PC-9 (cell line): ENCODE data around the gene NKAIN2. TPM values are rescaled to one million over a fixed set of nuclear protein-coding genes. Genes with fewer than 3 reads are reported as not detected.

Experiments used
- BruUV-seq: library from RNA; stranded (reverse); fragments of 400-500 nt; replicated peaks from 2 replicates; lab custom pipeline; 2021; lab: Mats Ljungman, UMichigan
- CTCF ChIA-PET: fragments of 300-600 bp; sonication (Branson Sonifier 250); formaldehyde crosslinking; loops from one replicate; lab custom pipeline; 2022; ENCODE audit warnings: antibody characterized with exemption; lab: Charles Lee
- POLR2A ChIA-PET: fragments of 300-600 bp; sonication (Branson Sonifier 250); formaldehyde crosslinking; loops from one replicate; lab custom pipeline; 2022; ENCODE audit warnings: antibody characterized with exemption; ENCODE audit not compliant: unreplicated experiment; lab: Charles Lee
- DNase-seq, 2 experiments: peaks; one replicate each; pipeline versions ENCODE4 v3.0.0 to v3.0.0-alpha.2; 2015 to 2022; ENCODE audit warnings: mixed read lengths in 1 of 2
- H2AFZ ChIP-seq: fragments of 200-600 bp; sonication (generic); 2 replicates; pipeline ENCODE4 v1.8.1; 2017; ENCODE audit warnings: antibody characterized with exemption
- H3F3A ChIP-seq: fragments of 200-600 bp; sonication (generic); 2 replicates; pipeline ENCODE4 v1.8.1; 2017; ENCODE audit warnings: antibody characterized with exemption, mild to moderate bottlenecking, low read depth; ENCODE audit not compliant: insufficient read depth
- H3K27ac ChIP-seq: fragments of 200-600 bp; sonication (generic); 2 replicates; pipeline ENCODE4 v1.6.1; 2016; ENCODE audit warnings: mixed run types
- H3K27me3 ChIP-seq: fragments of 200-600 bp; sonication (generic); 2 replicates; pipeline ENCODE4 v1.6.1; 2016; ENCODE audit warnings: low read depth, mixed run types; ENCODE audit not compliant: insufficient read depth
- H3K36me3 ChIP-seq: fragments of 200-600 bp; sonication (generic); 2 replicates; pipeline ENCODE4 v1.6.1; 2016; ENCODE audit warnings: low read depth, mixed run types
- H3K4me1 ChIP-seq: fragments of 200-600 bp; sonication (generic); replicated peaks from 2 replicates; pipeline ENCODE4 v1.6.1; 2016; ENCODE audit warnings: mixed run types; ENCODE audit not compliant: insufficient read depth
- H3K4me2 ChIP-seq: fragments of 200-600 bp; sonication (generic); 2 replicates; pipeline ENCODE4 v1.6.1; 2017; ENCODE audit warnings: mixed run types
- H3K4me3 ChIP-seq: fragments of 200-600 bp; sonication (generic); 2 replicates; pipeline ENCODE4 v1.6.1; 2016; ENCODE audit warnings: mixed run types
- H3K79me2 ChIP-seq: fragments of 200-600 bp; sonication (generic); 2 replicates; pipeline ENCODE4 v1.6.1; 2017; ENCODE audit warnings: low read depth, mixed run types
- H3K9me2 ChIP-seq: fragments of 200-600 bp; sonication (generic); 2 replicates; pipeline ENCODE4 v1.8.1; 2017; ENCODE audit warnings: mild to moderate bottlenecking; ENCODE audit not compliant: insufficient read depth
- H3K9me3 ChIP-seq: fragments of 200-600 bp; sonication (generic); 2 replicates; pipeline ENCODE4 v1.8.1; 2016; ENCODE audit warnings: low read depth; ENCODE audit not compliant: insufficient read depth
- H4K20me1 ChIP-seq: fragments of 200-600 bp; sonication (generic); 2 replicates; pipeline ENCODE4 v1.8.1; 2017; ENCODE audit not compliant: insufficient read depth
- EZH2 ChIP-seq: fragments of 200-600 bp; sonication (generic); IDR thresholded peaks from 2 replicates; pipeline ENCODE4 v1.8.0; 2017; ENCODE audit warnings: antibody characterized with exemption, low read depth
- intact Hi-C: fragments of 100-400 bp; cut with micrococcal nuclease; formaldehyde crosslinking; loops from one replicate; pipeline ENCODE4 v1.10.0; 2022; ENCODE audit not compliant: unreplicated experiment
- total RNA-seq: library from RNA; stranded (reverse); gene quantifications from 2 replicates; pipeline ENCODE4 v1.2.3, GENCODE V29; 2021
- TF ChIP-seq, protein P1 (sequence below): fragments of 200-600 bp; sonication (generic); conservative IDR thresholded peaks from 2 replicates; pipeline ENCODE4 v1.6.1; 2017; ENCODE audit warnings: mixed run types, antibody characterized with exemption, mild to moderate bottlenecking, moderate library complexity

NKAIN2 gene
- total RNA-seq, 1 experiment from 2014 or later: not detected

DNA sequence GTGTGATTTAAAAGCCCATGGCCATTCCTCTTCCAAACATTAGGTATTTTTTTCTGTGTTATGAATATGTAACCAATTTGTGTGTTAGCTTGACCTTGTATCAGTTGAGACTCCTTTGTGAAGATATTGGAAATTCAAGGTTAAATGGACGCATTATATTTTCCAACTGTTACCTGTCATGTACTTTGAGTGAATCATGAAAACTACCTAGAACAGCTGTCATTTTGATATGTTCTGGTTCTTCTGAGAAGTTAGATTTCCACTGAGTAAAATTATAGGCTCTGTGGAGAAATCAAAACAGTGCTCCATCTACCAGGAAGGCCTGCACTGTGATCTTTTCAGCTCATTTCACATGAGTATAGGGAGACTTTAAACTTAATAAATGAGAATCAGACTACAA is 470.0 kb downstream of the NKAIN2 start:
- Histone ChIP-seq H3F3A (no peaks in the 10 kb centered on the region), H3K27me3 (no peaks in the 10 kb centered on the region), H3K4me2 (no peak overlapping the region), H3K4me3 (no peak overlapping the region), H3K27ac (no peak overlapping the region), H3K36me3 (no peaks in the 10 kb centered on the region), H3K4me1 (no peaks in the 10 kb centered on the region), H3K79me2 (no peaks in the 10 kb centered on the region), H2AFZ (no peak overlapping the region), H4K20me1 (no peaks in the 10 kb centered on the region), H3K9me3 (no peaks in the 10 kb centered on the region; the same call in 1 of the 2 replicates), H3K9me2 (0 out of 2 replicates have a peak, but pooled peaks cover 5% of the 10 kb centered on the region)
- intact Hi-C loops: no loop called here
- DNase-seq: no peak
- no peak for TF ChIP-seq EZH2
- TF ChIP-seq, protein P1, sequence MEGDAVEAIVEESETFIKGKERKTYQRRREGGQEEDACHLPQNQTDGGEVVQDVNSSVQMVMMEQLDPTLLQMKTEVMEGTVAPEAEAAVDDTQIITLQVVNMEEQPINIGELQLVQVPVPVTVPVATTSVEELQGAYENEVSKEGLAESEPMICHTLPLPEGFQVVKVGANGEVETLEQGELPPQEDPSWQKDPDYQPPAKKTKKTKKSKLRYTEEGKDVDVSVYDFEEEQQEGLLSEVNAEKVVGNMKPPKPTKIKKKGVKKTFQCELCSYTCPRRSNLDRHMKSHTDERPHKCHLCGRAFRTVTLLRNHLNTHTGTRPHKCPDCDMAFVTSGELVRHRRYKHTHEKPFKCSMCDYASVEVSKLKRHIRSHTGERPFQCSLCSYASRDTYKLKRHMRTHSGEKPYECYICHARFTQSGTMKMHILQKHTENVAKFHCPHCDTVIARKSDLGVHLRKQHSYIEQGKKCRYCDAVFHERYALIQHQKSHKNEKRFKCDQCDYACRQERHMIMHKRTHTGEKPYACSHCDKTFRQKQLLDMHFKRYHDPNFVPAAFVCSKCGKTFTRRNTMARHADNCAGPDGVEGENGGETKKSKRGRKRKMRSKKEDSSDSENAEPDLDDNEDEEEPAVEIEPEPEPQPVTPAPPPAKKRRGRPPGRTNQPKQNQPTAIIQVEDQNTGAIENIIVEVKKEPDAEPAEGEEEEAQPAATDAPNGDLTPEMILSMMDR: no peak
- no TSS peak for BruUV-seq
- CTCF ChIA-PET: no interaction called here
- POLR2A ChIA-PET: interaction anchor here (0.6 kb wide), 1 partner anchor 12 kb away, joined by 4 read pairs; no protein-coding TSS in a partner anchor

DNA sequence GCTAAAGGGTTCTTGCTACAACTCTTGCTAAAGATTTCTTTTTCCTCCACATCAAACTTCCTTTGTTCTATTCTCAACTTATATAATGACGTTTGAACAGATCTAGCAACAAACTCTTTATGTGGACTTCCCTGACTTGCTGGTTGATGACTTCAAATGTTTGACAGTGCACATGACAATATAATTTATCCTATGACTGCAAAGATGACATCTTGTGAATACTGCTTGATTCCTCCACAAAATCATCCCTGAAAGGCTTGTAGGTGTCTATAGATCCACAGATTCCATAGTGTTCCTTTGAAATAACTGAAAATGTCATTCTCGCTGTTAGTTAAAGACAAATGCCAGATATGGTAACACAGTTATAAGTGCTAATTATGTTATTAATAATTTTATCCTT is 478.9 kb downstream of the NKAIN2 start:
- no peaks in the 10 kb centered on the region for H3K79me2 ChIP-seq
- H3F3A ChIP-seq: no peaks in the 10 kb centered on the region
- no peak overlapping the region for H3K4me2 ChIP-seq
- H2AFZ ChIP-seq: 0 out of 2 replicates have a peak overlapping the region, but pooled peaks have one; percentile 49
- H4K20me1 ChIP-seq: no peaks in the 10 kb centered on the region
- CTCF ChIA-PET: no interaction called here
- POLR2A ChIA-PET: no interaction called here
- BruUV-seq: no TSS peak
- peaks cover 8% of the 10 kb centered on the region; the same call in 1 of the 2 replicates for H3K9me2 ChIP-seq
- TF ChIP-seq, protein P1: no peak
- no peak for TF ChIP-seq EZH2
- DNase-seq: no peak
- H3K9me3 ChIP-seq: no peaks in the 10 kb centered on the region
- no peaks in the 10 kb centered on the region for H3K27me3 ChIP-seq
- H3K27ac ChIP-seq: no peak overlapping the region
- H3K36me3 ChIP-seq: no peaks in the 10 kb centered on the region
- H3K4me3 ChIP-seq: no peak overlapping the region
- intact Hi-C loops: no loop called here
- no peaks in the 10 kb centered on the region for H3K4me1 ChIP-seq

DNA sequence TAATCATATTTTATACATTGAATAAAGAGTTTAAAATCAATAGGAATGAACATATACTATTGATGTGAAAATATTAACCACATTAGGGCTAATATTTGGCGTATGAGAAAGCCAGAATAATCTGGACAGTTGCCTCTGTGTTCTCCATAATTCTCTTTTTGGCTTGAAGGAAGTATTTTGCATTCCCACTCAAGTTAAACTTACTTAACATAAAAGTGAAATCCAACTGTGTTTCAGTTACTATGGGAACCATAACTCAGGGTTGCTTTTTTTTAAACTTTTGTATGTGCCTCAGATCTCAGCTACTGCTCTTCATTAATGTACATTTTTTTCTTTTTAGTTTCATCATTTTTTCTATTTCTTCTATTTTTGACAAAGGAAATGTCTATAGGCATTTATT is 479.8 kb downstream of the NKAIN2 start:
- no peak overlapping the region for H3K27ac ChIP-seq
- H3K9me3 ChIP-seq: no peaks in the 10 kb centered on the region
- no TSS peak for BruUV-seq
- no peaks in the 10 kb centered on the region for H3K79me2 ChIP-seq
- ChIA-PET POLR2A (no interaction called here), CTCF (no interaction called here)
- H3K4me1 ChIP-seq: no peaks in the 10 kb centered on the region
- no peak overlapping the region for H3K4me2 ChIP-seq
- no peaks in the 10 kb centered on the region for H3K27me3 ChIP-seq
- no peak for DNase-seq
- H4K20me1 ChIP-seq: no peaks in the 10 kb centered on the region
- TF ChIP-seq, protein P1: no peak
- TF ChIP-seq EZH2: no peak
- no peak overlapping the region for H3K4me3 ChIP-seq
- H3F3A ChIP-seq: no peaks in the 10 kb centered on the region
- no peak overlapping the region for H2AFZ ChIP-seq
- intact Hi-C loops: no loop called here
- no peaks in the 10 kb centered on the region for H3K36me3 ChIP-seq
- peaks cover 8% of the 10 kb centered on the region; the same call in 1 of the 2 replicates for H3K9me2 ChIP-seq
